ENCODE measurements around the gene PRELP.

DNA sequence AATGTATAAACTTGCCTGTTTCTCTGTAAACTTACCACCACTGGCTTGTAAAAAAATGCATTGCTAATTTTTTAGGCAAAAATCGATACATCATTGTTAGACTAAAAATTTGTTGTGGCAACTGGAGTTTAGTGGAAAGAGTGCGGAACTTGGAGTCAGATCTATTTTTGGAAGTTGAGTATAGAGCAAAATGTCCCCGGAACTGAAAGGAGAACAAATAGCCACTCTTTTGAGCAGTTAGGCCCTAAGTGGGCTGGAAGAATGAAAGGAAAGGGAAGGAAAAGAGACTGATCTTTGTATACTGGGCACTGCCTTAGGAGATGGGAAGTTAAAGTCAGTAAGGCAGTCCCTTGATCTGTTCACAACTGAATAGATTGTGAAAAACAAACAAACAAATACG lies 48.5 kb downstream of the PRELP start:
- no peak for TF ChIP-seq CTCF (IDR thresholded peaks at IDR 0.05)
- no peak for TF ChIP-seq EZH2 (IDR thresholded peaks at IDR 0.05; ENCODE audit: borderline replicate concordance, insufficient read depth, low read depth, low read length, poor library complexity, severe bottlenecking)

Data from B cell (primary cell).